Left lung (tissue), 10 donors: Measurements from ENCODE around the gene MIX23. TPM values are rescaled to one million over a fixed set of nuclear protein-coding genes. Genes with fewer than 3 reads are reported as not detected.

Experiments used
- ATAC-seq: fragments of 200-7000 bp; cut with Tn5 transposase; one replicate; pipeline ENCODE4 v1.9.1; 2020; ENCODE audit warnings: moderate library complexity
- DNase-seq, 4 donors: peaks; one replicate each; pipeline ENCODE4 v3.0.0-alpha.2; 2013 to 2020
- H3K27ac ChIP-seq, 2 donors: fragments of 200-600 bp; sonication (generic) in 1 of 2; one replicate each; pipeline versions ENCODE4 v1.5.0 to v1.8.0; 2020 to 2021
- H3K27me3 ChIP-seq, 2 donors: fragments of 200-600 bp; sonication (generic) in 1 of 2; one replicate each; pipeline versions ENCODE4 v1.5.0 to v1.8.0; 2020 to 2021
- H3K36me3 ChIP-seq, 2 donors: fragments of 200-600 bp; sonication (generic) in 1 of 2; one replicate each; pipeline versions ENCODE4 v1.5.0 to v1.8.0; 2020 to 2021
- H3K4me1 ChIP-seq, 2 donors: fragments of 200-600 bp; one replicate each; pipeline ENCODE4 v1.8.0; 2021
- H3K4me3 ChIP-seq, 2 donors: fragments of 200-600 bp; sonication (generic) in 1 of 2; one replicate each; pipeline versions ENCODE4 v1.5.0 to v1.8.0; 2020 to 2021; ENCODE audit warnings: mild to moderate bottlenecking in 1 of 2
- H3K9me3 ChIP-seq, 2 donors: fragments of 200-600 bp; sonication (generic) in 1 of 2; one replicate each; pipeline versions ENCODE4 v1.5.0 to v1.8.0; 2020 to 2021
- intact Hi-C, 2 donors: fragments of 100-400 bp; cut with DNase I; formaldehyde crosslinking; loops; one replicate each; pipeline versions ENCODE4 v1.11.2 to v1.14.2; 2022
- polyA plus RNA-seq, 6 donors: library from polyadenylated mRNA; unstranded; fragments of 120-200 nt; gene quantifications; one replicate each; pipeline ENCODE4 v1.2.1, GENCODE V29; 2013; ENCODE audit not compliant: insufficient read length in 6 of 6
- total RNA-seq, 2 donors: library from RNA; stranded (reverse); fragmentation: NEBNext Ultra II Directional; extraction: Animal tissue kit (Norgen Biotek cat#: 25700); gene quantifications; one replicate each; pipeline ENCODE4 v1.2.1, GENCODE V29; 2021
- TF ChIP-seq, protein P1 (sequence below), 2 donors: fragments of 200-600 bp; sonication (generic) in 1 of 2; IDR thresholded peaks; one replicate each; pipeline versions ENCODE4 v1.5.0 to v1.8.0; 2021; ENCODE audit warnings: antibody characterized with exemption in 2 of 2
- donor health status: DM: no; HTN: yes; CAD: no.
- donor health status: DM: no; HTN: no; CAD: no.

Gene MIX23
- total and polyA plus RNA-seq, 8 donors: 24.2 to 42.6 (median 38.5) TPM

DNA sequence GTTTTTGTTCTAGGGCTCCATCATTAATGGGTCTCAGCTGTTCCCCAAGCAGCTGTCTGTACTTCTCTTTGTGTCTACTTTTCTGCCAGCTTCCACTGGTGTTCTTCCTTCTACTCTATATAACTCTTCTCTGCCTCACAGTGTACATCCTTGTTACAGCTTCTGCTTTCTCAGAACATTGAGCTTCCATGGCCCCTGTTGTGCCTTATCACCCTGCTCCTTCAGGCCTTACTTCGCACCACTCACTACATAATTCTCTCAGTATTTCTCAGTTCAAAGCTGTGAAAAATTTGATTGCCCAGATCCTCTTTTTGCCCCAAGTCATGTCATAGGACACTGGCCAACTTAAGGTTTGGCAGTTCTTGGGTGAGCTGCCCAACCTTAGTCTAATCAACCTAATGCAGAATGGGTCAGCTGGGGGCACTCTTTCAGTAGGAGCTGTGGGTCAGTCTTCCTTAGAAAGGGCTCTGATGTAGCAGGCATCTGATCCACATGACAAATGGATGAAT lies 29.1 kb downstream of the MIX23 start:
- TF ChIP-seq, protein P1, sequence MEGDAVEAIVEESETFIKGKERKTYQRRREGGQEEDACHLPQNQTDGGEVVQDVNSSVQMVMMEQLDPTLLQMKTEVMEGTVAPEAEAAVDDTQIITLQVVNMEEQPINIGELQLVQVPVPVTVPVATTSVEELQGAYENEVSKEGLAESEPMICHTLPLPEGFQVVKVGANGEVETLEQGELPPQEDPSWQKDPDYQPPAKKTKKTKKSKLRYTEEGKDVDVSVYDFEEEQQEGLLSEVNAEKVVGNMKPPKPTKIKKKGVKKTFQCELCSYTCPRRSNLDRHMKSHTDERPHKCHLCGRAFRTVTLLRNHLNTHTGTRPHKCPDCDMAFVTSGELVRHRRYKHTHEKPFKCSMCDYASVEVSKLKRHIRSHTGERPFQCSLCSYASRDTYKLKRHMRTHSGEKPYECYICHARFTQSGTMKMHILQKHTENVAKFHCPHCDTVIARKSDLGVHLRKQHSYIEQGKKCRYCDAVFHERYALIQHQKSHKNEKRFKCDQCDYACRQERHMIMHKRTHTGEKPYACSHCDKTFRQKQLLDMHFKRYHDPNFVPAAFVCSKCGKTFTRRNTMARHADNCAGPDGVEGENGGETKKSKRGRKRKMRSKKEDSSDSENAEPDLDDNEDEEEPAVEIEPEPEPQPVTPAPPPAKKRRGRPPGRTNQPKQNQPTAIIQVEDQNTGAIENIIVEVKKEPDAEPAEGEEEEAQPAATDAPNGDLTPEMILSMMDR (IDR thresholded peaks at IDR 0.05): no peak
- intact Hi-C loops: no loop called here
- Histone ChIP-seq H3K4me3 (no peak overlapping the region), H3K27me3 (no peaks in the 10 kb centered on the region), H3K27ac (no peak overlapping the region), H3K4me1 (peaks cover 0 to 7% of the 10 kb centered on the region in 2 donors), H3K36me3 (peaks cover 0 to 6% of the 10 kb centered on the region in 2 donors), H3K9me3 (no peaks in the 10 kb centered on the region)
- no peak for DNase-seq
- no peak for ATAC-seq

GRCh38 chr3:122353215-122353614 lies 29.8 kb downstream of the MIX23 start:
- H3K27ac ChIP-seq: no peak overlapping the region
- no peaks in the 10 kb centered on the region for H3K27me3 ChIP-seq
- ATAC-seq (no peak), DNase-seq (no peak)
- intact Hi-C loops: no loop called here
- no peaks in the 10 kb centered on the region for H3K9me3 ChIP-seq
- no peak overlapping the region for H3K4me3 ChIP-seq
- TF ChIP-seq, protein P1 (IDR thresholded peaks at IDR 0.05): no peak
- H3K4me1 ChIP-seq: peaks cover 0 to 7% of the 10 kb centered on the region in 2 donors
- no peaks in the 10 kb centered on the region for H3K36me3 ChIP-seq

DNA sequence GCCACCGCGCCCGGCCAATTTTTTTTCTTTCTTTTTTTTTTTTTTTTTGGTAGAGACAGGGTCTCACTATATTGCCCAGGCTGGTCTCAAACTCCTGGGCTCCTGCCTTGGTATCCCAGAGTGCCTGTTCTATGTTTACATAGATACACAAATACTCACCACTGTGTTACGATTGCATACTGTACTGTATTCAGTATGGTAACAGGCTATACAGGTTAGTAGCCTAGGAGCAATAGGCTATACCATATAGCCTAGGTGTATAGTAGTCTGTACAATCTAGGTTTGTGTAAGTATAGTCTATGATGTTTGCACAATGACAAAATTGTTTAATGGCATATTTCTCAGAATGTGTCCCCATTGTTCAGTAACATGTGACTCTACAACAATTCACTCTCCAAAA lies 31.4 kb downstream of the MIX23 start:
- intact Hi-C loops: no loop called here
- no peaks in the 10 kb centered on the region for H3K27me3 ChIP-seq
- TF ChIP-seq, protein P1 (IDR thresholded peaks at IDR 0.05): no peak

GRCh38 chr3:122350814-122351418 lies 32.1 kb downstream of the MIX23 start:
- H3K4me1 ChIP-seq: peaks cover 0 to under 1% of the 10 kb centered on the region in 2 donors
- H3K9me3 ChIP-seq: peaks cover 0 to 2% of the 10 kb centered on the region in 2 donors
- TF ChIP-seq, protein P1 (IDR thresholded peaks at IDR 0.05): no peak
- ATAC-seq (peak; percentile 36), DNase-seq (no peak)
- H3K4me3 ChIP-seq: no peak overlapping the region
- H3K27ac ChIP-seq: no peak overlapping the region
- no peaks in the 10 kb centered on the region for H3K27me3 ChIP-seq
- intact Hi-C loops: no loop called here
- no peaks in the 10 kb centered on the region for H3K36me3 ChIP-seq

More for the DNA sequence above, 31.4 kb downstream of the MIX23 start:
- DNase-seq: no peak
- H3K9me3 ChIP-seq: peaks cover 0 to 2% of the 10 kb centered on the region in 2 donors
- H3K27ac ChIP-seq: no peak overlapping the region
- ATAC-seq: no peak
- no peak overlapping the region for H3K4me3 ChIP-seq
- H3K36me3 ChIP-seq: no peaks in the 10 kb centered on the region
- peaks cover 0 to 7% of the 10 kb centered on the region in 2 donors for H3K4me1 ChIP-seq

GRCh38 chr3:122349171-122349570 lies 33.9 kb downstream of the MIX23 start:
- Histone ChIP-seq H3K27ac (no peak overlapping the region), H3K36me3 (no peaks in the 10 kb centered on the region), H3K9me3 (peaks cover 0 to 2% of the 10 kb centered on the region in 2 donors), H3K27me3 (no peaks in the 10 kb centered on the region), H3K4me1 (no peaks in the 10 kb centered on the region), H3K4me3 (no peak overlapping the region)
- intact Hi-C loops: no loop called here
- ATAC-seq: no peak
- DNase-seq: no peak
- TF ChIP-seq, protein P1 (IDR thresholded peaks at IDR 0.05): no peak
